Activated gamma-delta T cell treated with Interleukin-2 at 50 U/mL for 16 hours (primary cell): ENCODE data around the gene PYHIN1.
A peak's percentile ranks its signal among the peaks of the same experiment; 100 is the strongest.

Experiments used
- DNase-seq: peaks from one replicate; pipeline ENCODE4 v3.0.0-alpha.2; 2020

The PYHIN1 gene

GRCh38 chr1:159015440-159015909, 84.1 kb downstream of the PYHIN1 start:
- peak; percentile 64 for DNase-seq

DNA sequence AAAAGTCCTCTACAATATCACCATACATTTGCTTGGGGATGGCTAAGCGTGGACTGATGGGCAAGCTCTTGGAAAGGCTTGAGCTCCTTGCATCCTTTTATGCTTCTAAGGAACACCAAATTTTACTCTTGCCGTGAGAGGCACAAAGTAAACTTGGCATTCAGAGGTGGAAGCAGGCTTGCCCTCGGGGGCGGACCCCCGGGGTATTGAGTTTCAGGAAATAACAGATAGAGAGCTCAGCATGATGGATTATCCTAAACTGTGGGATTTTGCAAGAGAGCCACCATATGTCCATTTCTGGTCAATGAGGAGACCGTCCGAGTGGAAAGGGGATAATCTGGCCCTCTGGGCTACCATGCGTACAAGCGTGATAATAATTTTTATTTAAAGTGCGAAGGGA, 92.4 kb downstream of the PYHIN1 start:
- DNase-seq, result no peak

DNA sequence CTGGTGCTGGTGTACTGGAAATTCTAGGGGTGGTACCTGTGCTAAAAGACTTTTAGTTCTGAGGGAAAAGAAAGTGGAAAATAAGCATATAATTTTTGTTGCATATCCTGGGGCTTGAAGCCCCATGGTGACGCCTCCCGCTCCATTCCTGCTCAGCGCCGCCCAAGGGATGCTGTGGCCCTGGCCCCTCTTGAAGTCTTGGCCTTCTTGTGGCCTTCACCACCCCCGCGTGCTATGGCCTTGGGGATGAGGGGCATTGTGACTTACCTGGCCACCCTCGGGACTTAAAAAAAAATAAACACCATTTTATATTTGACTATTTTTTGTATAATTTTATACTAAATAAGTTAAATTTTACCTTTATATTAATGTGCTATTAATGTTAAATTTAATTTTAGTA, 93.7 kb downstream of the PYHIN1 start:
- DNase-seq, result no peak
